ENCODE data around the gene PRSS38.

Gene PRSS38

DNA sequence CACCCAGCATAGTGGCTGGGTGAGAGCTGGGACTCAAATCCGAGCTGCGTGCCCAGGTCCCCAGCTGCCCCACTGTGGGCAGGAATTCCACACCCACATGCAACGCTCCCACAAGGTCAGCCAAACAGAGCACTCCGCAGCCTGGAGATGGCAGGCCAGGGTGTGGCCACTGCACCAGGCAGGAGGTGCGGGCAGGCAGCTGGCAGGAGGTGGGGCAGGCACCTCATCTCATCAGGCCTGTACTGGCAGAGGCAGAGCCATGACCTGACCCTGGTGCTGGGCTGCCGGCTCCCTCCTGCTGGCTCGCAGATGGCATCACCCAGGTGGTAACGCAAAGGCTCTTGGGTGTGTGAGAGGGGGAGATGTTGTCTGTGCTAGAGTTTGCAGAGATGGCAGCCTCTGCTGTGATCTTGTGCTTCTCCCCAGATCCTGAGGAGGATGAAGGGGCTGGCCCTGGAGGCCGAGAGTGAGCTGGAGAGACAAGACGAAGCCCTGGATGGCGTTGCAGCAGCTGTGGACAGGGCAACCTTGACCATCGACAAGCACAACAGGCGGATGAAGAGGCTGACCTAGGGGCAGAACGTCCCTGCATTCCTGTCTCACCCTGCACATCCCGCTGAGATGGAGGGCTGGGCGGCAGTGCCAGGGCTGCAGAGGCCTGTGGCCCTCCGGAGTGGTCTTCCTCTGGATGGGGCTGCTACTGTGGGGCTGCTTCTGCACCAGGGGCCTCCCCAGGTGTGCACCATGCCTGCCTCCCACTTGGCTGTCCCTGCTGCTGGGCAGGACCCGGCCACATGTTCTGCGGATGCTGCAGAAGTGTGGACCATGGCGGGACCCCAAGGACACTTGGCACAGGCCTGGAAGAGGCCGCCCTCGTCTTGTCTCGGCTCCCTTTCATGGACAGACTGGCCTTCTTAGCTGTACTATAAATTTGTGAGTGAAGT, 35.1 kb upstream of the PRSS38 start:
- H3K4me3 ChIP-seq (ENCODE audit: low read depth, low read length), result no peak overlapping the region
- TF ChIP-seq ZNF184 (tag by site-specific recombination; IDR thresholded peaks at IDR 0.05), result no peak
- TF ChIP-seq EGR2 (tag by site-specific recombination; IDR thresholded peaks at IDR 0.05; ENCODE audit: low read depth), result 0 out of 2 replicates have a peak, but pooled peaks have one; percentile 21
- TF ChIP-seq ZNF701 (tag by site-specific recombination; IDR thresholded peaks at IDR 0.05), result no peak
- TF ChIP-seq ZNF426 (tag by site-specific recombination; IDR thresholded peaks at IDR 0.05), result no peak
- TF ChIP-seq ZFHX2 (tag by site-specific recombination; conservative IDR thresholded peaks at IDR 0.05), result peak; percentile 23; the same call in 1 of the 2 replicates
- H3K36me3 ChIP-seq (ENCODE audit: control insufficient read depth in 2 of 2, insufficient read depth in 1 of 2, low read length in 2 of 2), result peaks cover 9 to 62% of the 10 kb centered on the region in 2 experiments
- POLR2A ChIA-PET, result no interaction called here
- CTCF ChIA-PET, result interaction anchor here (0.6 to 1.7 kb wide), 2 partner anchors 15 to 21 kb away, joined by 3 to 5 read pairs; no protein-coding TSS in a partner anchor
- H3K9me3 ChIP-seq (ENCODE audit: control insufficient read depth, insufficient read depth, low read depth, low read length), result no peaks in the 10 kb centered on the region
- no peak overlapping the region for H3K27ac ChIP-seq (ENCODE audit: extremely low read depth, low read depth, low read length)
- no peaks in the 10 kb centered on the region for H3K4me1 ChIP-seq (ENCODE audit: control insufficient read depth, insufficient read depth, low read length)

DNA sequence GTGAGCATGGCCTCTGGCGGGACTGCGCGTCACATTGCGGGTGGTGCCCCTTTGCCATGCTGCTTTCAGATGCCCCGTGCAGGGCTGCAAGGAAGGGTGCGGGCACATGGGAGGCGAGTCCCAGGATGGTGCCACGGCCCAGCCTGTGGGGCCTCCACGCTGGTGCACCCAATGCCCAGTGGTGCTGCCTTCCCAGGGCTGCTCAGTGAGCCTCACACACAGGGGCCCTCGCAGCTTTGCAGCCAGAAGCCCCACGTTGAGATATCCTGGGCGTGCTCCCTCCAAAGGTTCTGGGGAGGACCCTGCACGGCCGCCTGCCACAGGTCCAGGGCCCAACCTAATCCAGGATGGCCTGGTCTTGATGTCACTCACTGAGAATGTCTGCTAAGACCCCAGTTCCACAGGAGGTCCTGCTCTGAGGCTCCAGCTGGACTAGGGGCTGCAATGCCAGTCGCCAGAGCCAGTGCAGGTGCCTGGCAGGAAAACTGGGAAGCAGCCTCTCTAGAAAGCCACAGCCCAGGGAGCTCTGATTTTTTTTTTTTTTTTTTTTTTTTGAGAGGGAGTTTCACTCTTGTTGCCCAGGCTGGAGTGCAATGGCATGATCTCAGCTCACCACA, 34.1 kb upstream of the PRSS38 start:
- H3K36me3 ChIP-seq (ENCODE audit: control insufficient read depth in 2 of 2, insufficient read depth in 1 of 2, low read length in 2 of 2), result peaks cover 3 to 52% of the 10 kb centered on the region in 2 experiments
- no peaks in the 10 kb centered on the region for H3K9me3 ChIP-seq (ENCODE audit: control insufficient read depth, insufficient read depth, low read depth, low read length)
- CTCF ChIA-PET, result no interaction called here
- H3K27ac ChIP-seq (ENCODE audit: extremely low read depth, low read depth, low read length), result no peak overlapping the region
- POLR2A ChIA-PET, result no interaction called here
- no peak overlapping the region for H3K4me3 ChIP-seq (ENCODE audit: low read depth, low read length)
- TF ChIP-seq, protein P1, sequence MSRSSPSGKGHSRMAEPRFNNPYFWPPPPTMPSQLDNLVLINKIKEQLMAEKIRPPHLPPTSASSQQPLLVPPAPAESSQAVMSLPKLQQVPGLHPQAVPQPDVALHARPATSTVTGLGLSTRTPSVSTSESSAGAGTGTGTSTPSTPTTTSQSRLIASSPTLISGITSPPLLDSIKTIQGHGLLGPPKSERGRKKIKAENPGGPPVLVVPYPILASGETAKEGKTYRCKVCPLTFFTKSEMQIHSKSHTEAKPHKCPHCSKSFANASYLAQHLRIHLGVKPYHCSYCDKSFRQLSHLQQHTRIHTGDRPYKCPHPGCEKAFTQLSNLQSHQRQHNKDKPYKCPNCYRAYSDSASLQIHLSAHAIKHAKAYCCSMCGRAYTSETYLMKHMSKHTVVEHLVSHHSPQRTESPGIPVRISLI (tag by site-specific recombination; IDR thresholded peaks at IDR 0.05), result peak; percentile 44; the same call in 1 of the 2 replicates
- TF ChIP-seq, protein P2, sequence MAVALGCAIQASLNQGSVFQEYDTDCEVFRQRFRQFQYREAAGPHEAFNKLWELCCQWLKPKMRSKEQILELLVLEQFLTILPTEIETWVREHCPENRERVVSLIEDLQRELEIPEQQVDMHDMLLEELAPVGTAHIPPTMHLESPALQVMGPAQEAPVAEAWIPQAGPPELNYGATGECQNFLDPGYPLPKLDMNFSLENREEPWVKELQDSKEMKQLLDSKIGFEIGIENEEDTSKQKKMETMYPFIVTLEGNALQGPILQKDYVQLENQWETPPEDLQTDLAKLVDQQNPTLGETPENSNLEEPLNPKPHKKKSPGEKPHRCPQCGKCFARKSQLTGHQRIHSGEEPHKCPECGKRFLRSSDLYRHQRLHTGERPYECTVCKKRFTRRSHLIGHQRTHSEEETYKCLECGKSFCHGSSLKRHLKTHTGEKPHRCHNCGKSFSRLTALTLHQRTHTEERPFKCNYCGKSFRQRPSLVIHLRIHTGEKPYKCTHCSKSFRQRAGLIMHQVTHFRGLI (tag by site-specific recombination; IDR thresholded peaks at IDR 0.05), result no peak
- H3K4me1 ChIP-seq (ENCODE audit: control insufficient read depth, insufficient read depth, low read length), result no peaks in the 10 kb centered on the region

DNA sequence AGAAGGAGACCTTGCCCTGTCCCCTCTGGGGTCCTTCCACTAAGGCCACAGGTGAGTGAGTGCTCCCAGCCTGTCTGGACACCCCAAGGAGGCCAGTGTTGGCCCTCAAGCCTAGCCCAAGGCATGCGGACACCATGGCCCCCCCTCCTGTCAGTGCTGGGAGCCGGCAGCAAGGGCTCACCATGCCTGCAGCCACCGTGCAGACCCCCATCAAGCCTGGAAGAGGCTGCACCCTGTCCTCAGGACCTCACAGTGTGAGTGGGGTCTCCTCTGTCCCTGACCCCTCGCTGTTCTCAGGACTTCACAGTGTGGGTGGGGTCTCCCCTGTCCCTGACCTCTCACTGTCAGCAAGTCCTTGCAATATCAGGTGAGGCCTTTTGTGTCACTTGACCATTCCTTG, 33.2 kb upstream of the PRSS38 start:
- TF ChIP-seq, protein P3, sequence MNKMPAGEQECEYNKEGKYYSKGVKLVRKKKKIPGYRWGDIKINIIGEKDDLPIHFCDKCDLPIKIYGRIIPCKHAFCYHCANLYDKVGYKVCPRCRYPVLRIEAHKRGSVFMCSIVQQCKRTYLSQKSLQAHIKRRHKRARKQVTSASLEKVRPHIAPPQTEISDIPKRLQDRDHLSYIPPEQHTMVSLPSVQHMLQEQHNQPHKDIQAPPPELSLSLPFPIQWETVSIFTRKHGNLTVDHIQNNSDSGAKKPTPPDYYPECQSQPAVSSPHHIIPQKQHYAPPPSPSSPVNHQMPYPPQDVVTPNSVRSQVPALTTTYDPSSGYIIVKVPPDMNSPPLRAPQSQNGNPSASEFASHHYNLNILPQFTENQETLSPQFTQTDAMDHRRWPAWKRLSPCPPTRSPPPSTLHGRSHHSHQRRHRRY (tag by site-specific recombination; IDR thresholded peaks at IDR 0.05), result no peak
- Histone ChIP-seq H3K4me3 (ENCODE audit: low read depth, low read length) (no peak overlapping the region), H3K4me1 (ENCODE audit: control insufficient read depth, insufficient read depth, low read length) (no peaks in the 10 kb centered on the region), H3K9me3 (ENCODE audit: control insufficient read depth, insufficient read depth, low read depth, low read length) (no peaks in the 10 kb centered on the region), H3K27ac (ENCODE audit: extremely low read depth, low read depth, low read length) (no peak overlapping the region), H3K36me3 (ENCODE audit: control insufficient read depth in 2 of 2, insufficient read depth in 1 of 2, low read length in 2 of 2) (peaks cover 3 to 46% of the 10 kb centered on the region in 2 experiments)
- POLR2A ChIA-PET, result no interaction called here
- CTCF ChIA-PET, result no interaction called here

DNA sequence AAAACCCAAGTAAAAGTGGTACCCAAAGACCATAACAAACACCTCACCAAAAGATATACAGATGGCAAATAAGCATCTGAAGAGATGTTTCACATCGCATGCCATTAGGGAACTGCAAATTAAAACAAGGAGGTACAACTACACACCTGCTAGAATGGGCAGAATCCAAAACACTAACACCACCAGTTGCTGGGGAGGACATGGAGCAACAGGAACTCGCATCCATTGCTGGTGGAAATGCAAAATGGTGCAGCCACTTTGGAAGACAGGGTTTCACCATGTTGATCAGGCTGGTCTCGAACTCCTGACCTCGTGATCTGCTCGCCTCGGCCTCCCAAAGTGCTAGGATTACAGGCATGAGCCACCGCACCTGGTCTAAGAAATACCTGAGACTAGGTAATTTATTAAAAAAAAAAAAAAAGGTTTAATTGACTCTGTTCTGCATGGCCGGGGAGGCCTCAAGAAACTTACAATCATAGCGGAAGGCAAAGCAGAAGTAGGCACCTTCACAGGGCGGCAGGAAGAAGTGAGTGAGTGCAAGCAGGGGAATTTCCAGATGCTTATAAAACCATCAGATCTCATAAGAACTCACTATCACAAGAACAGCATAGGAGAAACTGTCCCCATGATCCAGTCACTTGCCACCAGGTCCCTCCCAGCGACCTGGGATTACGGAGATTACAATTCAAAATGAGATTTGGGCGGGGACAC, 30.2 kb upstream of the PRSS38 start:
- no peak for TF ChIP-seq ZFP37 (tag by site-specific recombination; IDR thresholded peaks at IDR 0.05)
- peak; percentile 92 for TF ChIP-seq SCRT2 (tag by site-specific recombination; IDR thresholded peaks at IDR 0.05)
- TF ChIP-seq ZNF544 (tag by site-specific recombination; IDR thresholded peaks at IDR 0.05), result no peak
- TF ChIP-seq ZSCAN23 (tag by site-specific recombination; IDR thresholded peaks at IDR 0.05), result 0 out of 2 replicates have a peak, but pooled peaks have one; percentile 29
- TF ChIP-seq SETDB1 (IDR thresholded peaks at IDR 0.05; ENCODE audit: insufficient read length, low read length), result no peak
- peak; percentile 87 for TF ChIP-seq SCRT1 (tag by site-specific recombination; IDR thresholded peaks at IDR 0.05; ENCODE audit: borderline replicate concordance)
- Histone ChIP-seq H3K36me3 (ENCODE audit: control insufficient read depth in 2 of 2, insufficient read depth in 1 of 2, low read length in 2 of 2) (peaks cover 3 to 19% of the 10 kb centered on the region in 2 experiments), H3K9me3 (ENCODE audit: control insufficient read depth, insufficient read depth, low read depth, low read length) (no peaks in the 10 kb centered on the region), H3K27ac (ENCODE audit: extremely low read depth, low read depth, low read length) (no peak overlapping the region), H3K4me1 (ENCODE audit: control insufficient read depth, insufficient read depth, low read length) (peaks cover 3% of the 10 kb centered on the region; the same call in 1 of the 2 replicates), H3K4me3 (ENCODE audit: low read depth, low read length) (no peak overlapping the region)
- ChIA-PET CTCF (no interaction called here), POLR2A (interaction anchor here (0.6 kb wide), 1 partner anchor 10 kb away, joined by 6 read pairs; no protein-coding TSS in a partner anchor)
